Mucosa of stomach (tissue), 1 donor: ENCODE data around the gene TUBB4B.

Source experiments
- H3K27me3 ChIP-seq: one replicate; pipeline ENCODE4 v1.7.0; 2013; ENCODE audit warnings: mild to moderate bottlenecking, low read length; ENCODE audit not compliant: control insufficient read depth, insufficient read depth
- H3K36me3 ChIP-seq: one replicate; pipeline ENCODE4 v1.7.0; 2013; ENCODE audit warnings: low read length; ENCODE audit not compliant: control insufficient read depth, insufficient read depth
- H3K4me1 ChIP-seq: one replicate; pipeline ENCODE4 v1.7.0; 2013; ENCODE audit warnings: mild to moderate bottlenecking, low read length; ENCODE audit not compliant: control insufficient read depth, insufficient read depth
- H3K4me3 ChIP-seq: one replicate; pipeline ENCODE4 v1.7.0; 2013; ENCODE audit warnings: low read length
- H3K9ac ChIP-seq: one replicate; pipeline ENCODE4 v1.7.0; 2013; ENCODE audit warnings: mild to moderate bottlenecking, low read length, moderate library complexity
- H3K9me3 ChIP-seq: one replicate; pipeline ENCODE4 v1.7.0; 2013; ENCODE audit warnings: mild to moderate bottlenecking, low read length, moderate library complexity; ENCODE audit not compliant: control insufficient read depth
- donor health status: Pancreatic carcinoma.

Gene TUBB4B

DNA sequence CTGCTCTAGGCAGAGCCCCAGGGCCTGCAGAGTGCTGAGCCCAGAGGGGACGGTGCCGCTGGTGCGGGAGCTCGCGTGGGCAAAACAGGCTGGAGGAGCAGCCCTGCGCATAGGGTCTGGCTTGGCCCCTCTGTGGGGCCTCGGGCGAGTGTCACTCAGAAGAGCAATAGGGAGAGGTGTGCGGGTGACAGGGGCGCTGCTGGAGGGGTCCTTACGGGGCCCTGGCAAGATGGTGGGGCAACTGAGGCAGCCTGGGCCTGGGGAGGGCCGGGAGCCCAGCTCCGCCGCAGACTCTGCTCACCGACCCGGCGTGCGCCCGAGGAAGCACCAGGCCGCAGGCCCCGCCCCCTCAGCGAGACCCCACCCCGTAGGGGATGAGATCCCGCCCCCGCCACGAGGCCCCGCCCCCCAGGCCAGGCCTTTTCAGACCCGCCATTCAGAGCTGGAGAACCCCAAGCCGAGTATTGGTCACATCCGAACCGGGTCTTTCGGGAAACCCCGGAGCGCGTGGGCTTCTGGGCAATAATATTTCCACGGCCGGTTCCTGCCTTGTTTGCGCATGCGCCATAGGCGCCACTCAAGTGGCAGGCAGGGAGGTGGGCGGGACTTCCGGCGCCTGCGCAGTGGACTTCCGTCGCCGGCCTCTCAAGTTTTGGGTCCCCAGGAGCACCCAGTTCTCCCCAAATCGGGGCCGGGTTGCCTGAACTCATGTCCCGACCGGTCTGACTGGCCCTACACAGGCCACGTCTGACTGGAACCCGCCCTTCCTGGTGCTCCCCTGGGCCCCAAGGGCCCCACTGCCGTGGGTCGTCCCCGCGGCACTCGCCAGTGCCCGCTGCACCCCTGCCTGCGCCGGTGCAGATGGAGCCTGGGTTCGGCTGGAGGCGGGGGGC is 17.8 kb upstream of the TUBB4B start:
- peak overlapping the region; percentile 80 for H3K4me3 ChIP-seq
- H3K9ac ChIP-seq, result peak overlapping the region; percentile 88
- no peaks in the 10 kb centered on the region for H3K36me3 ChIP-seq
- H3K9me3 ChIP-seq, result no peaks in the 10 kb centered on the region
- H3K27me3 ChIP-seq, result no peaks in the 10 kb centered on the region
- peaks cover 70% of the 10 kb centered on the region for H3K4me1 ChIP-seq

DNA sequence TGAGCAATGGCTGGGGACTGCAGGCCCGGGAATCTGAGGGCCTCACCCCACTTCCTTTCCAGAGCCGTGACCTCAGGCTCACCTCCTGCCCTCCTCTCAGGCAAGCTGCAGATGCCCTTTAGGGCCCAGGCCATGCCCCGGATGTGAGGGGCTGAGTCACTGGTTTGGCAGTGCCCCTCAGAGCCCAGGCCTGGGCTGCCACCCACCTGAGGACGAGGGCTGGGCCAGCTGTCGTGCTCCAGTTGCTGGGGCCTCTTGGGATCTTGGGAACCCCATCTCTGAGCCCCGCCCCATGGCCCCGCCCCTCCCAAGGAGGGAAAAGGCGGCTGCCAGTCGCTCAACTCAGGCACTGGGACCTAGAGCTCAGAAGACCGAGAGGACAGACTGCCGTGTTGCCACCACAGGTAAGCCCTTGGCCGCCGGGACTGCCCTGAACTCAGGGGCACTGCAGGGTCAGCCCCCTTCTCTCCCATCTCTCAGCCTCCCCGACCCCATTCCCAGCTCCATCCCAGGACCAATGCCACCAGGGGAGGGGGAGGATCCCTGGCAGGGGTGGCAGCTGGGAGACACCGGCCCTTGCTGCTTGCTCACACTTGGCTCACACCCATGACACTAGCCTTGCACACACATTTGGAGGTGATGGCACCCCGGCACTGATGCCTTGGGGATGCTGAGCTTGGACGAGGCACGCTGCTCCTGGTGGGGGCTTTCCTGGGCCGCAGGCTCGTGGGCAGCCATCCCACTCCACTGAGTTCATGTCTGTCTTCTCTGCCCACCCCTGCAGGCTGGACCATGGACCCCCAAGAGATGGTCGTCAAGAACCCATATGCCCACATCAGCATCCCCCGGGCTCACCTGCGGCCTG is 16.0 kb upstream of the TUBB4B start, which contains the start of gene CYSRT1:
Gene CYSRT1 (plus strand): TSS at position 345 of the 865 bp plus-strand sequence. CDS start 448 bp downstream, at position 793.
- no peaks in the 10 kb centered on the region for H3K9me3 ChIP-seq
- no peaks in the 10 kb centered on the region for H3K36me3 ChIP-seq
- H3K4me3 ChIP-seq, result peak within 1 kb of the TSS; percentile 80
- H3K9ac ChIP-seq, result peak within 1 kb of the TSS; percentile 88
- H3K4me1 ChIP-seq, result peaks cover 61% of the 10 kb centered on the region
- peaks cover 10% of the 10 kb centered on the region for H3K27me3 ChIP-seq

DNA sequence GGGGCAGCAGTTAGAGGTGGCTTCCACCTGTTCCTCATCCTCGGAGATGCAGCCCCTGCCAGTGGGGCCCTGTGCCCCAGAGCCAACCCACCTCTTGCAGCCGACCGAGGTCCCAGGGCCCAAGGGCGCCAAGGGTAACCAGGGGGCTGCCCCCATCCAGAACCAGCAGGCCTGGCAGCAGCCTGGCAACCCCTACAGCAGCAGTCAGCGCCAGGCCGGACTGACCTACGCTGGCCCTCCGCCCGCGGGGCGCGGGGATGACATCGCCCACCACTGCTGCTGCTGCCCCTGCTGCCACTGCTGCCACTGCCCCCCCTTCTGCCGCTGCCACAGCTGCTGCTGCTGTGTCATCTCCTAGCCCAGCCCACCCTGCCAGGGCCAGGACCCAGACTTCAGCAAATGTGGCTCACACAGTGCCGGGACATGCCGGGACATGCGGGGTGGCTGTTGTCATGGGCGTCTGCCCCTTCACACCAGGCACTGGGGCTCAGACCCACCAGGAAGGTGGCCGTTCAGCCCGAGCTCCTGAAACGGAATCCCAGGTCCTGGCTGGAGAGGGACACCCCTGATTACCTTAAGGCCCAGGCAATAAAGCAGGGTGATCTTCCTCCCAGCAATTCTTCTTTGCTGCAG is 15.3 kb upstream of the TUBB4B start:
- Histone ChIP-seq H3K27me3 (peaks cover 15% of the 10 kb centered on the region), H3K36me3 (no peaks in the 10 kb centered on the region), H3K4me1 (peaks cover 55% of the 10 kb centered on the region), H3K9ac (no peak overlapping the region), H3K4me3 (no peak overlapping the region), H3K9me3 (no peaks in the 10 kb centered on the region)

DNA sequence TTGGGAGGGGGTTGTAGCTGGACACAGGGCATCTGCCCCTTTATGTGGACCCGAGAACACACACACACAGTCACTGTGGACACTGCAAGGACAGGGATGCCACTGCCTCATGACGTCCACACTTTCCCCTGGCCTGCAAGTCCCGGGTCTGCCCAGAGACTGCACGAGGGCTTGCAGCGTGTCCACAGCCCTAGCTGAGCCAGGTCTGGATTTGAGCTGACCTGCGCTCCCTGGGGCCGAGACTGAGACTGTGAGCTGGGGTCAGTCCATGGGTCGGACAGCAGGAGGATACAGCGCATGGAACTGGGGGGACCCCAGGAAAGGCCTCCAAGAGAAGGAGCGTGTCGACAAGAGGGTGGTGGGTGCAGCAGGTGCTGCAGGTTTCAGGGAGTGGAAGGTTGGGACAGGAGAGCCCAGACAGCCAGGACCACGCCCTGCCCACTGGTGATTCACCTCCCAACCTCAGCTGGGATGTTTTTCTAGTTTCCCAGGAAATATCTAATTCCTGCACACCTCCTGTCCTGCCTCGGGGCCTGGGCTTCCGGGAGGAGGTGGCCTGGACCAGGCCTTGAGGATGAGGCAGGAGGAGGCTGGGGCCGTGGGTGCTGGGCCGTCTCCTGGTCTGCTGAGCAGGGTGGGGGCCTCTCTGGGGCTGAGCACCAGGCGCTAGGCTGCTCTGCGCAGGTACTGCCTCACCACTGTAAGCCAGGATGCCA is 14.6 kb upstream of the TUBB4B start:
- H3K4me1 ChIP-seq, result peaks cover 55% of the 10 kb centered on the region
- no peaks in the 10 kb centered on the region for H3K36me3 ChIP-seq
- peak overlapping the region; percentile 41 for H3K9ac ChIP-seq
- H3K9me3 ChIP-seq, result no peaks in the 10 kb centered on the region
- H3K4me3 ChIP-seq, result no peak overlapping the region
- peaks cover 17% of the 10 kb centered on the region for H3K27me3 ChIP-seq

DNA sequence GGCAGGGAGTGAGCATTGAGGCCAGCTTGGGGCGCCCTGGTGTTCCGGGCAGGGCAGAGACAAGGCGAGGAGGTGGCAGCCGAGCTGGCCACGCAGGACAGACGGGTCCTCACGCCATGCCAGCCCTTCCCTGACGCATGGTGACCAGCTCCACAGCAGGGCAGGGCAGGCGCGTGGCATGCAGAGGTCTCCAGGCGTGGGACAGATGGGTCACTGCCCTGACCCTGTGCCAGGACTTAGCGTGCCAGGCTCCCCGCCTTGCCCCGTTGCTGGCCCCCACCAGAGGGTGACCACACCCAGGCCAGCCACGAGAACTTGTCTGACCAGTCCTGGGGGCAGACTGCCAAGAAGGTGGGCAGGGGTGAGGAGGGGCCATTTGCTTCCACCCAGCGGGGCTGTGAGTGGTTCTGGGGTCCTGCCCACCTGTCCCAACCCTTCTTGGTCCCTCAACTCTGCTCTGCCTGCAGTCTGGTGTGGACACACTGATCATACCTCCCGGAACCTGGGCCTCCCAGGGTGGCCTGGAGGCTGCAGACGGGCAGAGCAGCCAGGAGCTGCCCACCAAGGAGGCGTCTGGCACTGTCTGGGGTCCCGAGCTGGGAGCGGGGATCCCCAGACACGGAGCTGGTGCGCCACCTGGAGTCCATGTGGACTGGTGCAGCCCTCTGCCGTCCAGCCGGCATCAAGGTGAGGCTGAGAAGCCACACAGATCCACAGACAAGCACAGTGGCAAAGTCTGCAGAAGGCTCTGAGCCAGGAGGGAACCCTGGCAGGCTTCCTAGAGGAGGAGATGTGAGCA is 13.8 kb upstream of the TUBB4B start, which contains the start of gene RNF224:
Gene RNF224 (plus strand): TSS at position 449 of the 799 bp plus-strand sequence. CDS start 834 bp downstream, outside the sequence.
- H3K9ac ChIP-seq, result peak within 1 kb of the TSS; percentile 41
- H3K9me3 ChIP-seq, result no peaks in the 10 kb centered on the region
- H3K4me3 ChIP-seq, result no peak within 1 kb of the TSS
- peaks cover 57% of the 10 kb centered on the region for H3K4me1 ChIP-seq
- no peaks in the 10 kb centered on the region for H3K36me3 ChIP-seq
- peaks cover 24% of the 10 kb centered on the region for H3K27me3 ChIP-seq

DNA sequence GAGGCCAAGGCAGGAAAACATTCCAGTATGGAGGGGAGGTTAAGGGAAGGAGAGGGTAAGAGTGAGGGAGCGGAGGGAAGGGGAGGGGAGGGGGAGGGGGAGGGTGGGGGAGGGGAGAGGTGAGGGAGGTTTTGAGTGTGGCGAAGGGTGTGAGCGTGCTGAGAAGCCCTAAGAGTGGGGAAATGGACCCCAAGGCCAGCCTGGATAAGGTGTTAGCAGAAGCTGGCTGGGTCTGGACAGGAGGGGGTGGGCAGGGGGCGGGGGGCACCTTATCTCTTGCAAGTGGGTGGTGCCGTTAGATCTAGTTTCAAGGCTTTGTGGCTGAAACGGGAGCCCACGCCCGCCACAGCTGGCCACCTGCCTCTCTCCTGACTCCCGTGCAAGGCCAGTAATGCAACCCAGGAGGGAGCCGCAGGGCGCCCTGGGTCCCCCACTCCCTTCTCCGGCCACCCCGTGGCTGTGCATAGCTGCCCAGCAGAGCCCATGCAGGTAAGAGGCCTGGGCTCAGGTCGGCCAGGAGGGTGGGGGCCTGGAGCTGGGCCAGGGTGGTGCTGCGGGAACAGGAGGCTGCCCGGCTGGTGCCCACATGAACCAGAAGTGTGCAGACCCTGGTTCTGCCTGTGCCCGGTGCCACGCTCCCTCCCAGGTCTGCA is 13.1 kb upstream of the TUBB4B start:
- H3K27me3 ChIP-seq, result peaks cover 31% of the 10 kb centered on the region
- no peaks in the 10 kb centered on the region for H3K9me3 ChIP-seq
- peaks cover 56% of the 10 kb centered on the region for H3K4me1 ChIP-seq
- no peak overlapping the region for H3K4me3 ChIP-seq
- no peaks in the 10 kb centered on the region for H3K36me3 ChIP-seq
- H3K9ac ChIP-seq, result no peak overlapping the region

DNA sequence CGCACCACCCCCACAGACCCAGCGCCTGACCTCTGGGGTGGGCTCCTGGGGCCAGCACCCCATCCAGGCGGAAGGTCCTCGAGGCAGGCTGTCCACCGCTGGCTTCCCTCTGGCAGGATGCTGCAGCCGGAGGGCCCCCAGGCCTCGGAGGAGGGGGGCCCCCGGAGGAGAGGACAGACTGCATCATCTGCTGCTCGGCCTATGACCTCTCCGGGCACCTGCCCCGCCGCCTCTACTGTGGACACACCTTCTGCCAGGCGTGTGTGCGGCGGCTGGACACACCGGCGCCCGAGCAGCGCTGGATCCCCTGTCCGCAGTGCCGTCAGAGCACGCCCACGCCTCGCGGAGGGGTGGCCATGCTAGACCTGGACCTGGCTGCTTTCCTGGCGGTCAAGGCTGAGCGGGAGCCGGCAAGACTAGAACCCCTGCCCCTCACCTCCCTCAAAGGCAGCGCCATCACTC is 12.6 kb upstream of the TUBB4B start:
- H3K36me3 ChIP-seq, result no peaks in the 10 kb centered on the region
- no peaks in the 10 kb centered on the region for H3K9me3 ChIP-seq
- H3K27me3 ChIP-seq, result peaks cover 36% of the 10 kb centered on the region
- no peak overlapping the region for H3K9ac ChIP-seq
- peaks cover 54% of the 10 kb centered on the region for H3K4me1 ChIP-seq
- no peak overlapping the region for H3K4me3 ChIP-seq

DNA sequence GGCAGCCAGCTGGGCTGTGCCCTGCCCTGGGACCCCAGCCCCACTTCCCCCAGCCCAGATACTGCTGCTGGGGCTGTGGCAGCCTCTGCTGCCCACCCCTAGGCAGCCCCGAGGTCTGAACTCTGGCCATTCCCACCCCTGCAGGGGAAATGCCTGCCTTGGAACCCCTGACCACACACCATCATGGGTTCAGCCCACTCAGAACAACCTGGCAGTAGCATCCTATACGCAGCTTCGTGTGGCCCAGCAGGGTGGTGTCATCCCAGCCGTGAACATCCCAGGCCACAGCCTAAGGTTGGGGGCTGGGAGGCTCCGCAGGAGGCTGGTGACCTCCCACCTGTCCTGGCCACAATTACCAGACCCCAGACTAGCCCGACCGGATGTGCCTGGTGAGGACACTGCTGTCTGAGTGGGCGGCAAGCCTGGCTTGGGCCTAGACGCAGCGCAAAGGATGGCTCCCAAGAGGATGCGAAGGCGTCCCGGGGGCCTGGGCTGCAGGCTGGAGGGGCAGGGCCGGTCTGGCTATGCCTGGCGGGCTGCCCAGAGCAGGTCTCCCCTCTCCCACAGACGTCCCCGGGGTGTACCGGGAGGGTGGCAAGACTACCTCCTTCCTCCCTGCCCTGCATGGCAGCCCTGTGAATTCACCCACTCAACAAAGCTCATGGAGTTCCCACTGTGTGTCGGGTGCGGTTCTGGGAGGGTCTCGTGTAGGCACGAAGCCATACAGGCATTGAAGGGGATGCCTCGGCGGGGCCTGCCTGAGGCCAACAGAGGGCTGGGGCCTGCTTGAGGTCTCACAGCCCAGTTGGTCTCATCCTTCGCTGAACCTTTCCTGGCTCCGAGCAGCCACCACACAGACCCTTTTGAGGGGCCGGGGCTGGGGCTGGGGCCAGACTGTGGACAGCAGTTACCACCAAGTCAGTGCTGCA is 11.9 kb upstream of the TUBB4B start:
- Histone ChIP-seq H3K4me1 (peaks cover 49% of the 10 kb centered on the region), H3K9ac (no peak overlapping the region), H3K4me3 (no peak overlapping the region), H3K9me3 (no peaks in the 10 kb centered on the region), H3K36me3 (no peaks in the 10 kb centered on the region), H3K27me3 (peaks cover 39% of the 10 kb centered on the region)

DNA sequence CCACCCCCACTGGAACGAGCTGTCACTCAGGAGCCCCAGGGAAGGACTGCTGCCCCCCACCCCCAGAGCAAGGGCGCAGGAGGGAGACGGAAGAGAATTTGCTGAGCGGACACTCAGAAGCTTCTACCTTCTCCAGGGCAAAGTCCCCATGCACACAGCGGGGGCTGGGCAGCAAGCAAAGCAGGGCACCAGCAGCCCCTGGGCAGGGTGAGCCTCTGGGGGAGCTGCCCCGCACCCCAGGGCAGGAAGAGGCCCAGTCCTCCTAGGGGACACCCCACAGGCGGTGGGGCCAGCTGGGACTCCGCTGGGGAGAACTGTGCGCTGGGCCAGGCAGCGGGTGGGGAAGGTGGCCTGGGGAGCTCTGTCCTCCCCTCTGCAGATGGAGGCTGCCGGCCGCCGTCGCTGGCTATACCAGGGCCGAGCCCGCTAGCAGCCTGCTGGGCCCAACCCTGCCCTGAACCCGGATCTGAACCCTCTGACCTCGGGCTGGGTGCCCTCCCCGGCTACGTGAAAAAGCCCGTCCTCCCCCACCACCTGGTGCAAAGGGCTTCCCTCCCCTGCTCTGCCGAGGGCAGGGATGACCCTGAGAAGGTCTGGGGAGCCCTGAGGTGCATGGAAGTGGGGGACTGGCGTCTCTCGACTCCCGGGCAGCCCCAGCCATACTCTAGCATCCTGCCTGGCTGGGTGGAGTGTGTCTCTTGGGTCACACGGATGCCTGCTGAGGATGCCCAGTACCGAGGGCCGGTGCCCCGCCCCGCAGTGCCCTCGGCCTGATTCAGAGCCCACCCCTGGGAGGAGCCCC is 11.0 kb upstream of the TUBB4B start:
- H3K27me3 ChIP-seq, result peaks cover 47% of the 10 kb centered on the region

More for the DNA sequence above, 11.0 kb upstream of the TUBB4B start:
- Histone ChIP-seq H3K4me3 (no peak overlapping the region), H3K9ac (no peak overlapping the region), H3K9me3 (no peaks in the 10 kb centered on the region), H3K4me1 (peaks cover 41% of the 10 kb centered on the region), H3K36me3 (no peaks in the 10 kb centered on the region)
